Stimulated activated CD4-positive, alpha-beta T cell treated with anti-CD3 and anti-CD28 coated beads, Interleukin-15, amount 100 ng/mL, for 24 hours (primary cell): ENCODE results near the gene ARPP21.

ENCODE experiments used
- DNase-seq: peaks from one replicate; pipeline ENCODE4 v3.0.0-alpha.2; 2020

The ARPP21 gene

DNA sequence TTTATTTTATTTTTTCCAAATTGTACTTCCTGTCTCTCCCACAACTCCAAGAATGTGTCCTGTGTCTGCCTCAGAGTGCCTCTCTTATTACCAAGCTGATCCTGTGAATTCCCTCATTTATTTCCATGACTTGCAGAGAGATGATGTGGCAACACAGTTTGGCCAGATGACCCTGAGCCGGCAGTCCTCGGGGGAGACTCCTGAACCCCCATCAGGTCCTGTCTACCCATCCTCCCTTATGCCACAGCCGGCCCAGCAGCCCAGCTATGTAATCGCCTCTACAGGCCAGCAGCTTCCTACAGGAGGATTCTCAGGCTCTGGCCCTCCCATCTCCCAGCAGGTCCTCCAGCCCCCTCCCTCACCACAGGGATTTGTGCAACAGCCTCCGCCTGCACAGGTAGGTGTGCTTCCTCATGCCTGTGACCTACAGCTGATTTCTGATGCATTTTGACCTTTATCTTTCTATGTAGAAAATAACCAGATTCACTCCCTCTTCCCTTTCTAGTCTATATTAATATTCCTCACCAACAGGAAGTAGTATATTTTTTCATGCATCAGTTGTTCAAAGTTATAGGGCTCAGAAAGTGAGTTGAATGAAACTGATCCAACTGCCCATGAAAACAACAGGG, 100.0 kb downstream of the ARPP21 start:
- no peak for DNase-seq

DNA sequence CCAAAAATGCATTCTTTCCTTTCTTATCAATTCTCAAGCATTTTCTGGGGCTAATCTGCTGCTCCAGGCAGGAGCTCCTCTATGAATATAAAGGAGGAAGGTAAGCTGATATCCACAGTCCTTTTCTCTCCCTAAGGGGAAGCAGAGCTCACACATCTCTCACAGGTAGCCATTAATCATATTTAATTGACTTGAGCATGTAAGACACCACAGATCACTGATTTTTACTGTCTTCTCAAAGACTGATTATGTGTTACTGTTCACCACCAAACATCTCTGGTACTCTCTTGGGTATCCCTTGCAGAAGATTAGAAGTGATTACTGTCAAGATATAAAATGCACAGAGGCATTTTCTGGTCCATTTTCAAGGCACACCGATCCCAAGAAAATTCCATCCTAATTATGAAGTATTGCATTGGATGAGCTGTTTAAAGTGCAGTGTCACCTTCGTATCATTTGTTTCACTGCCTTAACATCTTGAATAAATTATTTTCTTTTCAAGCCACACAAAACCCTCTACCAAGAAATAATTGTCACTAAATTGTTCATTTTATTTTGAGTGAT, 100.7 kb downstream of the ARPP21 start:
- DNase-seq, result no peak

DNA sequence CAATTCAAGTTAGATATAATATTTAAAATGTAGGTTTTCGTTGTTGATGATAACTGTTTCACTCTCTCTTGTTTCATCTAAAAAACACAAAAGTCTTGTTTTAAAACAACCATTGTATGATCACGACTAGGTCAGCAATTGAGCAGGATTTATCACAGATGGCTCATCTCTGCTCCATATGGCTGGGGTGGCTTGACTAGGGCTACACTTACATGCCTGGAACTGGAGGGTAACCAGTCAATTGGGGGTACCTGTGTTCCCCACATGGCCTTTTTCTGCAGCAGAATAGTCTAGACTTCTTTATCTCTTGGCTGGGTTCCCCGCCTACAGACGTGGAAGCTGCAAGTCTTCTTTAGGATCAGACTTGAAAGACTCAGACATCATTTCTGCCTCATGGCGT, 103.9 kb downstream of the ARPP21 start:
- no peak for DNase-seq

DNA sequence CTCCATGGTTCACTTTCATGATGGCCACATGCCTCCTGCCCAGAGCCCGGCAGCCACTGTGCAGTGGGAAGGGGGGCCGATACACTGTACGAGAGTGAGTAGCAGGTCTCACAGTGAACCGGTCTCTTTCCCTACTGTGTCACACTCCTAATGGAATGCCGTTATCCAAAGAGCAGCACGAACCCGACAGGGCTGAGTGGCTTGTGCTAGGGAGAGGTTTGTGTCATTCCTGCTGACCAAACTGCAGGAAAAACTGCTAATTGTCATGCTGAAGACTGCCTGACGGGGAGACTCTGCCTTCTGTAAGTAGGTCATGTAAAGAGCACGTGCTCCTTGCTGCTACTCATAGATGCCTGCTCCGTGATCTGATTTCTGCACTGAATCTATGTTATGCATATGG, 105.1 kb downstream of the ARPP21 start:
- DNase-seq, result no peak

GRCh38 chr3:35745351-35745750, 106.0 kb downstream of the ARPP21 start:
- no peak for DNase-seq

DNA sequence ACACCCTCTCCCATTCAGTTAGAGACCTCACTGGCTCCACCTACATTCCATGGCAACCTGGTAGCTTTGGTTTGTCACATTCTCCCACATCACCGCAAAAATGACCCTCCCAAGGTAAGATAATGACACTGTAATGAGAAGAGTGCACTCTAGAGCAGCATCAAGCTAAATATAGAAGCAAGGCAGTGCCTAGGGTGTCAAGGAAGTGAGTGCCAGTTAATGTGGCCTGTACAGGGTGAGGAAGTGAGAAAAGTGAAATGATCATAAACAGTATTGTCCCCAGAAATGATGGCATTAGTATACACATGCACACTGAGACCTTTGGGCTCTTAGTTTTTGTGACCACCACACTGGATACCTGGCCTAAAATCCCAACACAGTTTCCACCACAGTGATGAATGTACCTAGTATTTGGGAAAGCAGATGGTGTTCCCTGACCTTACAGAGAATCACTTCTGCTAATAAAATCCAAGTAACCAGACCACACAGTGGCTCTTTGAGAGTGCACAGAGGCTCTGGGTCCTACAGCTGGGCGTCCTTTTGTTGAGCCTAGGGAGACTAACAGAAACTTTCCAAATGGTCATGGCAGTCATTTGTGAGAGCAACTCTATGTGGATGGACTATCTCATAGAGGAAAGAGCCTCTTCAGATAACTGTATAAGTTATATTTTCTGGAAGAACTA, 106.6 kb downstream of the ARPP21 start:
- no peak for DNase-seq

GRCh38 chr3:35746492-35746891, 107.2 kb downstream of the ARPP21 start:
- DNase-seq, result no peak

DNA sequence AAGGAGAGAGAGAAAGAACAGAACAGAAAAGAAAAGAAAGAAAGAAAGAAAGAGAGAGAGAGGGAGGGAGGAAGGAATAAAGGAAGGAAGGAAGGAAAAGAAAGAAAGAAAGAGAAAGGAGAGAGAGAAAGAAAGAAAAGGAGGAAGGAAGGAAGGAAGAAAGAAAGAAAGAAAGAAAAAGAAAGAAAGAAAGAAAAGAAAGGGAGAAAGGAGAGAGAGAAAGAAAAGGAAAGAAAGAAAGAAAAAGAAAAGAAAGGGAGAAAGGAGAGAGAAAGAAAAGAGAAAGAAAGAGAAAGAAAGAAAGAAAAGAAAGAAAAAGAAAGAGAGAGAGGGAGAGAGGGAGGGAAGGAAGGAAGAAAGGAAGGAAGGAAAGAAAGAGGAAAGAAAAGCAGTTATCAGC, 108.8 kb downstream of the ARPP21 start:
- no peak for DNase-seq

DNA sequence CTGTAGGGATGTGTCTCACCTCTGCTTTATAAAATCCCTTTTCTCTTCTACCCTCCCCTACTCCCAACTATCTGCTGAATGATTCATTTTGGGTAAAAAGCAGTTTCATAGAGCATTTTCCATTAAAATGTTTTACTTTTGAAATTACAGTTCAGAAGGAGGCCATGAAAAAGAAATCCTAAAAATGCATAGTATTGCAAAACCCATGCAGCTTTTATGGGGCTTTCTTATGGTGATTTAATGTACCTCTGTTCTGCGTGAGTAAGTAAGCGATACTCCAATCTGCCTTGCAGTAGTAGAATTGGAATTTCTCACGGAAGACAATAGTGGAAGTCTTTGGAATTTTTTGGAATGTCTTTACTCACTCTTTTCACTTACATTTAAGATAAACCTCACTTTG, 111.9 kb downstream of the ARPP21 start:
- DNase-seq, result no peak

- no peak for DNase-seq
These were observed 118.8 kb downstream of the ARPP21 start for GRCh38 chr3:35757991-35758757.

DNA sequence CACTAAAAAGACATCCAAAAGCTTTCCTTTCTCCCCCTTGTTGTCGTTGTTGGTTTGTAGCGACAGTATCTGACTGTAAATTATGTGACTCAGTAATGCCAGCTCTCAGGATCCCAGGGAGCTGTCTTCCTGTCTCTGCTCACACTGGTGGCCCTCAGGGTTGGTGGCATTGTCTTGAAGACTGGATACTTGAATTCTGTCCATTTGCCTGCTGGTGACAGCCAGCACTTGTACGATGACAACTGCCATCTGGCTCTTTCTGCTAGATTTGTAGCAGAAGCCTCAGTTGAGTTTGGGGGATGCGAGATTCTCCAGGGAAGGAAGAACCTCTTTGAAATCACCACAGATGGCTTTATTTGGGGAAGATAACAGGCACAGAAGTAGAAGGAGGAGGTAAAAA, 120.8 kb downstream of the ARPP21 start:
- DNase-seq, result no peak

GRCh38 chr3:35761311-35761710, 122.0 kb downstream of the ARPP21 start:
- DNase-seq, result no peak

DNA sequence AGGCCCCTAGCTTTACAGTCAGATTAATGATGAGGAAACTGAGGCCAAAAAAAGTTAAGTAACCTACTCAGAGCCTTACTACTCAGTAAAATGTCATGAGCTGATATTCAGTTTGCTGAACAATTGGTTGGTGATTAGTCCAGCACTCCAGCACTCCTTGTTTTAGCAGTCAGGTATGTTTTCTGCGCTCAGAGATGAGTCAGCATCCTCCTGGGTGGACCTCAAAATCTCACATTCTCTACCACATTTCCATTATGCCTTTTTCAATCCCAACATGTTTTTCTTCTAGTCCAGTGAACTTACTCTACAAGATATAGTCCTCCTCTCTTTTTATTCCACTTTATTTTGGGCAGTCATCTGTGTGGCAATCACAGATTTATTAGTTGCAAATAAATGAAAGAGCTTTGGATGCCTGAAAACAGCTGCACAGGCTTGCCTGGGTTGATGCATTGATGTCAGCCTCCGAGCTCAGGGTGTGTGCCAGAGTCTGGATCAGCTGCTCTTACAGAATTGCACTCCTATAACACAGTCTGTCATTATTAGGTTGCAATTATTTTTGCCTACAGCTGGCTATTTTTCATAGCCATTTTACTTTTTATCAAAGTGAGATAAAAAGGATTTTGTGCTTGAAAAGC, 133.2 kb downstream of the ARPP21 start:
- DNase-seq, result no peak

DNA sequence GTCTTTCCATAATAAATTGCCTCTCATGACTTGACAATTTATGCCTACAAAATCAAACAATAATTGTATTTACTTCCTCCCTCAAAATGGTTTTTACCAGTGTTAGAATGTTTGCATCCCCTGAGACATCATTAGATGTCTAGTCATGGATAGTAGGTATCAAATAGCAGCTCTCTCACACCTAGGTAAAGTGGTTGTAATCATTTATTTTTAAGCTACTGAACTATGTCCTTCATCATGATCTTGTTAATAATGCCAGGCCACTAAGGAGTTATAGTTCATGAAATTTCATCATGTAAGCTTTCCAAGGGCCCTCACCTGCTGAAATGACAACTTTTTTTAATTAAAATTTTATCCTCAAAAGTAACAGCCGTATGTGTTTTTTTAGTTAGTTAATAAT, 134.1 kb downstream of the ARPP21 start:
- DNase-seq, result no peak

- DNase-seq, result no peak
These were observed 137.0 kb downstream of the ARPP21 start for GRCh38 chr3:35776346-35776745.

DNA sequence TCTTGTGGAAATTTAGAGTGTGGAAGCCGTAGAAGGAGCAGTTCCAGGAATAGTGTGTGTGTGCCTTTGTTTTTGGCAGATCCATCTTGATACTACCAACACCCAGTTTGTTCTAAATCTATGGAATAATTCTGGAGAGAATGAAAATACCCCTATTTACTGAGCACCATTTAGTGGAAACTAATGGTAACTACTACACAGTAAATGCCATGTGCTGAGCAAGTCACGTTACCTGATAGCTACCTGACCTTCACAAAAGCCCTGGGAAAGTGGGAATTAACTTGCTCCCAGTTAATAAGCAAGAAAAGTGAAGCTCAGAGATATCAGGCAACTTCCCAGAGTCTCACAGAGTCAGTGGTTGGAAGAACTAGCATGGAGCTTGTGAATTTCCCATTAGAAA, 137.7 kb downstream of the ARPP21 start:
- DNase-seq, result no peak

DNA sequence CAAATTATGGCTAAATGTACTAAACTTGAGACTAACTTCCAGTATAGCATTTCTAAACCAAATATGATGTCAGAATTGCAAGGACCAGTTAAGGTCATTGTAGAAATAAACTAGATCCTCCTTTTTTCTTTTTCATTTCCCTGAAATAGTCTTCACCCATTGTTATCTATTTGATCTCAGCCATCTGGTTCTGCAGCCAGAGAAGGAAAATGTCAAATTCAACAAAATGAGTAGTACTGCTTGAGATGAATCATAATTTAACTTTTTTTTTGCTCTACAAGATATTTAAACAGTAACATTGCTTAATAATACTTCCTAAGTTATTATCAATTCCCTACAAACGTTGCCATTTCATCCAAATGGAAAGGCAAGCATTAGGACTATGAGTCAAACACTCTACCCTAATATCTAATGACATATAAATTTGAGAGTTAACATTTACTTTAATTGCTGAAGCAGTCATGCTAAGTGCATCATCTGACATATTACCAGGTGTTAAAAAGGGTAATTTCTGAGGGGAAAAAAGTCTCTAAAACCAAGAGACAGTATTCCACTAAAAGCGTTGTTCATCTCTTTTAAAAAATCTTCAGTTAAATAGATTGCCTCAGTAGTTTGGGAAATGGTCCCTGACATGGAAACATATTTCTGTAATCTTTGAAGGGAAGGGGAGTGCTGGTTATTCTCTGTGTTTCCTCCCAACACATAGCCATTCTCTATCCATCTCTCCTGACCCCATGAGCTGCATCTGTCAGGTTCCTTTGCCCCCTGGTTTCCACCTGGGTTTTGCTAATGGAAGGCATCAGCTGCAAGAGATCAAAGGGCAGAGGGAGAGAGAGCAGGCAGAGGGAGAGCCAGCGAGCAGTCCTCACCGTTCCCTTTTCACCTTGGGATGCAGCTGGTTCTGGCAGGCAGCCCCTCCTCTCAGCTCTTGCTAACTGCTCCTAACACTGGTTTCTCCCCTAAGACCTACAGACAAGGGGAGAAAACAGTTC, 138.5 kb downstream of the ARPP21 start:
- DNase-seq, result no peak

GRCh38 chr3:35779611-35780010, 140.3 kb downstream of the ARPP21 start:
- no peak for DNase-seq

GRCh38 chr3:35780800-35781199, 141.5 kb downstream of the ARPP21 start:
- no peak for DNase-seq

- DNase-seq, result no peak
These were observed 142.2 kb downstream of the ARPP21 start for GRCh38 chr3:35781558-35781957.

- no peak for DNase-seq
These were observed 143.0 kb downstream of the ARPP21 start for GRCh38 chr3:35782355-35782754.

DNA sequence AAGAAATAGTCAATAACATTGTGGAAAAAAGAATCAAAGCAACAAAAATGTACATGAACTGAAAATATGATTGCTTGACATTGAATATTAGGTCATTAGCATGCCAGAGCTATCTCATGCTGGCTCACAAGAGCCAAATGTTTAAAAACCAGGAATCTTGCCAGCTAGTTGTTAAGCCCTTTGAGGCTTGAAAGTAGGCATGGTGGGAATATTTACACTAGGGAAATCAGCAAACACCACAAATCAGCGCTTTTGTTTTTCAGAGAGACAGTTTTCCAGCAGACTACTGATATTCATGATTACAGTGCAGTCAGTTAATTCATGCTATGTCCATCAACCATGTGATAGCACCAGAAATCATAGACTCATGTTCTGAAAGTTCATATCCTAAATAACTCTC, 144.8 kb downstream of the ARPP21 start:
- DNase-seq, result no peak
